Neuron (in vitro differentiated cells): Measurements from ENCODE around the gene MXD1.

Source experiments
- H2AFZ ChIP-seq: one replicate; pipeline ENCODE4 v1.6.1; 2013; ENCODE audit warnings: low read depth, mild to moderate bottlenecking, inconsistent platforms, low read length, moderate library complexity
- H3K27me3 ChIP-seq: one replicate; pipeline ENCODE4 v1.6.1; 2013; ENCODE audit warnings: low read length; ENCODE audit not compliant: insufficient read depth
- H3K36me3 ChIP-seq: one replicate; pipeline ENCODE4 v1.6.1; 2013; ENCODE audit warnings: low read length; ENCODE audit not compliant: insufficient read depth
- H3K4me1 ChIP-seq: one replicate; pipeline ENCODE4 v1.6.1; 2013; ENCODE audit warnings: low read length; ENCODE audit not compliant: insufficient read depth
- H3K4me3 ChIP-seq: 2 replicates; pipeline ENCODE4 v1.5.1; 2013; ENCODE audit warnings: mild to moderate bottlenecking, low read length, moderate library complexity
- H3K9me3 ChIP-seq: one replicate; pipeline ENCODE4 v1.6.1; 2013; ENCODE audit warnings: low read length

The MXD1 gene

GRCh38 chr2:69916106-69916505 lies 1.2 kb downstream of the MXD1 start:
- Histone ChIP-seq H3K4me3 (peak overlapping the region; percentile 77), H3K27me3 (no peaks in the 10 kb centered on the region), H2AFZ (no peak overlapping the region), H3K9me3 (no peaks in the 10 kb centered on the region), H3K4me1 (peaks cover 16% of the 10 kb centered on the region), H3K36me3 (peaks cover 13% of the 10 kb centered on the region)

DNA sequence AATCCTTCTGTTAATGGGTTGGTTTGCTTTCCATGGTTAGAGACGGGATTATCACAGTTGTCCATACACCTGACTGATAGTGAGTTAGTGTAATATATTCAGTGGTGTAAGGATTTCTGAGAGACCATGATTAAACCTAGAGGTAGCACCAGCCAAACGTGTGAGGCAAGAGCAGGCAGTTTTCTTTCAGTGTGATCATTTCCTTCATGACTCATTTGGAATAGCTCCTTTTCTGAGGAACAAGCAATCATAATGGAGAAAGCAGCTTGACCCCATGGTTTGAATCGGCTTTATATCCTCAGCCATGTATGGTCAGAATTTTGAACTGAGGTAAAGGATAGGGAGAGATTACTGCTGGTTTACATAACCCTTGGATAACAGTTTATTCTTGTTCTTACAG lies 2.9 kb downstream of the MXD1 start:
- Histone ChIP-seq H2AFZ (no peak overlapping the region), H3K36me3 (peaks cover 21% of the 10 kb centered on the region), H3K9me3 (no peaks in the 10 kb centered on the region), H3K27me3 (no peaks in the 10 kb centered on the region), H3K4me1 (peaks cover 16% of the 10 kb centered on the region), H3K4me3 (no peak overlapping the region)

GRCh38 chr2:69918401-69918800 lies 3.5 kb downstream of the MXD1 start:
- H3K4me3 ChIP-seq: no peak overlapping the region
- H3K36me3 ChIP-seq: peaks cover 23% of the 10 kb centered on the region
- no peaks in the 10 kb centered on the region for H3K27me3 ChIP-seq
- H2AFZ ChIP-seq: no peak overlapping the region
- peaks cover 16% of the 10 kb centered on the region for H3K4me1 ChIP-seq
- no peaks in the 10 kb centered on the region for H3K9me3 ChIP-seq

DNA sequence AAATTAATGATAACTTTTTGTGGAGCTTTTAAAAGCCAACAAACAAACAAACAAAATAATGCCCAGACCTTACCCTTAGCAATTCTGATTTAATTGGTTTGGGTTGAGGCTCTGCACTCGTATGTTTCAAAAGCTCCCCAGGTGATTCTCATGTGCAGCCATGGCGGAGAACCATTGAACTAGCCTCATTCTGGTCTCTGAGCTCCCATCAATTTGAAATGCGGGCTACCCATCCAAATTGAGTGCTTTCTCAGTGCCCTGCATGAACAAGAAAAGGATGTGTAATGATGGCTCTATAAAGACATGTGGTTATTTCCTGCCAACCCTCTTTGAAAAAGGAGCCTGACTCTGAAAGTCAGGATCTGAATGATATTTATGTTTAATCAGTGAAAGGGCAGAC lies 8.2 kb downstream of the MXD1 start:
- Histone ChIP-seq H3K4me1 (no peaks in the 10 kb centered on the region), H3K9me3 (no peaks in the 10 kb centered on the region), H3K27me3 (no peaks in the 10 kb centered on the region), H3K36me3 (peaks cover 33% of the 10 kb centered on the region), H3K4me3 (no peak overlapping the region), H2AFZ (no peak overlapping the region)

DNA sequence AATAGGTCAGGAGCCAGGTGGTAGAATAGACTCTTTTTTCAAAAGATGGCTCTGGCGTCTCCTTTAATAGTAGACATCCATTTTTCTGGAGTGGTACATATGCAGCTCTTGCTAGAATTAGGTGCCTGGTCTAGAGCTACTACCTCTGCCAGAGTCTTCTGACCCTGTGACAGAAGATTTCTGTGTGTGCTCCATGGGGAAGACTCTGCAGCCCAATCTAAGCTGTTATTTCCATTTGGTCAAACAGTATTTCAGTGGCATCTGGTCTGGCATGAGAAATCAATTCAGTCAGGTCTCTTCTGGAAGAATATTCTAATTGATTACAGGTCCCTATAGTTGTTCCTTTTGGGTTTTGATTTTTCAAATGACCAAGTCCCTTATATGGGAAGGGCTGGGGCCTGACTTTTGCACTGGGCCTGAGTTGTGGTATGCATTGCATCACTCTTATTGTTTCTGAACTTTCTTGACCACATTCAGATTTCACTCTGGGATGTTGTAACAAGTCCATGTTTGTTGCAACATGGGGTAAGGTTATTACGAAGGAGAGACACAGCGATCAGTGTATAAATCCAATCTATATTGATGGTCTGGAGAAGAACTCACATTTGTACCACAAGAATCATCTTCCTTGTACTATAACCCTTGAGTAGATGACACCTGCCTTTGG lies 12.1 kb downstream of the MXD1 start:
- no peak overlapping the region for H3K4me3 ChIP-seq
- no peak overlapping the region for H2AFZ ChIP-seq
- no peaks in the 10 kb centered on the region for H3K27me3 ChIP-seq
- H3K36me3 ChIP-seq: peaks cover 30% of the 10 kb centered on the region
- no peaks in the 10 kb centered on the region for H3K4me1 ChIP-seq
- no peaks in the 10 kb centered on the region for H3K9me3 ChIP-seq

DNA sequence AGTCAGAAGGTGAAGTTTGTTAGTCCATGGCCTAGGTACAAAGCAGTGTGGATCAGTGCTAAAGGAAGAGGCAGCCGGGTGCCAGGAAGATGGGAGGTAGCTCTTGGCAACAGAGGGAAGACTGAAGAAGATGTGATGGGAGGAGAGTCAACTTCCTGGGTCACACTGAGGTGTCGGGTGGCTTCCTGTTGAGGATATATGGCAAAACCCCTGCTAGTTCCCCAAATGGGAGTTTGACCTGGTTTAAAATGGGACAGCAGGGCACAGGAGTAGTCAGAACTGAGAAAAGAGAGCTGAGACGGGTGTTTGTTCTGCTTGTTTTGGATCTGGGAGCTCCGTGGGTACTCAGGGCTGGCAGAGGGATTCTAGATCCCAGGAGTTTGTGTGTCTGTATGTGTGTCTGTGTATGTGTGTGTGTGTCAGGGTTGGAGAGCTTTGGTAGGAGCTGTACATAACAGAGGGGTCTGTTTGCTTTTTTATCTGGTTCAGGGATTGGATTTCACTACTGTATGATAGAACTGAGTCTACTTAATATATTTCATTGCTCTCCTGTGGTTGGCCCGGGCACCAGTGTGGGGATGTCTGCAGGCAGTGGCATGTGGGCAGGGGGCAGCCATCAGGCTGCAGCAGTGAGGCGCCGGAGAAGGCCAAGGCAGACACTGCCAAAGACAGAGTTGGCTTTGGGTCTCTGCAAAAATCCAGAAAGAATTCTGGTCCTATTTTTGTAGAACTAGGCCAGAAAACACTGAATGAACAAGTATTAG lies 17.1 kb downstream of the MXD1 start:
- H3K4me1 ChIP-seq: peaks cover 5% of the 10 kb centered on the region
- peaks cover 35% of the 10 kb centered on the region for H3K36me3 ChIP-seq
- no peaks in the 10 kb centered on the region for H3K9me3 ChIP-seq
- no peak overlapping the region for H2AFZ ChIP-seq
- H3K4me3 ChIP-seq: no peak overlapping the region
- no peaks in the 10 kb centered on the region for H3K27me3 ChIP-seq

- H3K27me3 ChIP-seq: no peaks in the 10 kb centered on the region
- no peaks in the 10 kb centered on the region for H3K9me3 ChIP-seq
- peaks cover 36% of the 10 kb centered on the region for H3K36me3 ChIP-seq
These were observed 17.6 kb downstream of the MXD1 start for GRCh38 chr2:69932596-69932922.

DNA sequence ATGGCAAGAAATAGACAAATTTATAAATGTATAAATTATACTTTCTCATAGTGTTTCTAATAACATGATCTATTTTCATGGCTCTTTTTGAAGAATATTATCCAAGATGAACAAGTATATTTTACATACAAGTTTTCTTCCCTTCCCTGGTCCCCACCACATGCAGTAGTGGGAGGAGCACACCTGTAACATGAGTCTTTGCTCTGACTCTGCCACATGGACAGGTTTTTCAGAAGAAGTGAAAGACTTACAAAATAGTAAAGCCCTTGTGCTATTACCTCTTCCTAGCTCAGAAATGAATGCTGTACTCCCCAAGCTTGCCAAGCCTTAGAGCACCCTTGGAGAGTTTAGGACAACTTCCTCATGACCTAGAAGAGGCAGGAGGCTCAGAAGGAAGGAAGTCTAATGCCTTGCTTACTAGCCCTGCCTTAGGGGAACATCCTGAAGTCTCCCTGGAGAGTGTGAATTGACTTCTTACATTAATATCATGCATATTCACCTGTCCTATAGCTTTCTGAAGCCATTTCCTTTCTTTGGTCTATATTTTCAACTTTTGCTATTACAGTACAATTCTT lies 18.4 kb downstream of the MXD1 start:
- Histone ChIP-seq H3K9me3 (no peaks in the 10 kb centered on the region), H3K36me3 (peaks cover 40% of the 10 kb centered on the region), H3K27me3 (no peaks in the 10 kb centered on the region), H3K4me1 (peaks cover 5% of the 10 kb centered on the region), H3K4me3 (no peak overlapping the region), H2AFZ (no peak overlapping the region)

More at GRCh38 chr2:69932596-69932922, 17.6 kb downstream of the MXD1 start:
- Histone ChIP-seq H3K4me1 (peaks cover 5% of the 10 kb centered on the region), H3K4me3 (no peak overlapping the region), H2AFZ (no peak overlapping the region)

DNA sequence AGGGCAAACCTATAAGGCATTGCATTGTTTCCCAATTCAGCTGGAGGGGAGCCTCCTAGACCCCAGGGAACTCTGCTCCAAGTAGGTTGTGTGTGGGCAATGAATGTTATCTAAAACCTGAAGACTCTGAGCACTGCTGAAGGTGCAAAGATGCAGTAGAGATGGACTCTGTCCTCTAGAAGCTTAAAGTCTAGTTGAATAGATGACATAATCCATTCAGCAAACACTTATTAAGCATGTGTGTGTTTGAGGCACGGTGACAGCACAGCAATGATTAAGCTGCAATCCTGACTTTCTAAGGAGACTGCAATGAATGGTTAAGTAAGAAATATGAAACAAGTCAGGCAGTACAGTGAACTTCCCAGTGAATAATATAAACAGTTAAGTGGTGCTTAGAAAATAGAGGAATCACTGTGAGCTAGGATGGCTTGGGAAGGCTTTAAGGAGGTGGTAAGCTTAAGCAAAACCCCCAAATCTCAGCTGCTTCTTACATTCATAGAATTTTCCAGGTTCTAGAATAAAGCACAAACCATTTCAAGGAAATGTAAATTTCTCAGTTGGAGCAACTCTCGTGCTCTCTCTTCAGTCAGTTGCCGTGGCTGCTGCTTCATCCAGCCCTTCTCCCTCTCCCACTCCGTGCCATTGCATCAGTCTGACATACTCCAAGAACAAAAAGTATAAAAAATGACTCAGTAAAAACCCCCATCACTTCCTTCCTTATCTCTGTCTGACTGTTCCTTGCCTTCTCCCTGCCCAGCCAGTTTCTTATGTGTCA lies 19.1 kb downstream of the MXD1 start:
- H3K36me3 ChIP-seq: peaks cover 44% of the 10 kb centered on the region
- no peak overlapping the region for H2AFZ ChIP-seq
- H3K4me1 ChIP-seq: peaks cover 5% of the 10 kb centered on the region
- no peaks in the 10 kb centered on the region for H3K27me3 ChIP-seq
- no peaks in the 10 kb centered on the region for H3K9me3 ChIP-seq
- H3K4me3 ChIP-seq: no peak overlapping the region

DNA sequence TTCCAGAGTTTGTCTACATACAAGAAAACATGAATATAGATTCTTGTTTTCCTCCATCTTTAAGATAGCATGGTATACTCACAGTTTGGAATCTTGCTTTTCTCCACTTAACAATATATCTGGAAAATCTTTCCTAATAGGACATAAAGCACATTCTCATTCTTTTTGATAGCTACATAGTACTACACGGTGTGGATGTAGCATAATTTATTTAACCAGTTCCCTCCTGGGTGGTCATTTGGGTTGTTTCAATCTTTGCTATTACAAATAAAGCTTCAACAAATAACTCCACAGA lies 19.7 kb downstream of the MXD1 start:
- H3K9me3 ChIP-seq: no peaks in the 10 kb centered on the region
- peaks cover 46% of the 10 kb centered on the region for H3K36me3 ChIP-seq
- H2AFZ ChIP-seq: no peak overlapping the region
- no peak overlapping the region for H3K4me3 ChIP-seq
- peaks cover 5% of the 10 kb centered on the region for H3K4me1 ChIP-seq
- H3K27me3 ChIP-seq: no peaks in the 10 kb centered on the region

DNA sequence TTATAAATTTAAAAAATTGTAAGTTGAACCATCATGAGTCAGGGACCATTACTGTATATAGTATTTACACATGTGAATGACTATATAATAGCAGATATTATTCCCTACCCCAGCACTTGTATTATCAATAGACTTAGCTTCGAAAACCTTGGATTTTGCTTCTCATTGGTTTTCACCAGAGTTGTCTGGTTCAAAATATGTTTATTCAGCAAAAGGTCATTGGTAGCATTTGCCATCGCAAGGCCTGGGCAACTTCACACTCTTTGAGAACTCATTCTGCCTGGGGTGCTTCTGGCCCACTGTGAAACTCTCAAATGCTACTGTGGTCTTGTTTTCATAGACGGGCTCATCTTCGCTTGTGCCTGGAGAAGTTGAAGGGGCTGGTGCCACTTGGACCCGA lies 20.1 kb downstream of the MXD1 start:
- Histone ChIP-seq H3K36me3 (peaks cover 45% of the 10 kb centered on the region), H2AFZ (no peak overlapping the region), H3K9me3 (no peaks in the 10 kb centered on the region), H3K4me3 (no peak overlapping the region), H3K4me1 (peaks cover 9% of the 10 kb centered on the region), H3K27me3 (no peaks in the 10 kb centered on the region)

- no peak overlapping the region for H3K4me3 ChIP-seq
- no peaks in the 10 kb centered on the region for H3K9me3 ChIP-seq
- H3K27me3 ChIP-seq: no peaks in the 10 kb centered on the region
- peaks cover 53% of the 10 kb centered on the region for H3K36me3 ChIP-seq
- peaks cover 16% of the 10 kb centered on the region for H3K4me1 ChIP-seq
- no peak overlapping the region for H2AFZ ChIP-seq
These were observed 22.0 kb downstream of the MXD1 start for GRCh38 chr2:69936906-69937305.

DNA sequence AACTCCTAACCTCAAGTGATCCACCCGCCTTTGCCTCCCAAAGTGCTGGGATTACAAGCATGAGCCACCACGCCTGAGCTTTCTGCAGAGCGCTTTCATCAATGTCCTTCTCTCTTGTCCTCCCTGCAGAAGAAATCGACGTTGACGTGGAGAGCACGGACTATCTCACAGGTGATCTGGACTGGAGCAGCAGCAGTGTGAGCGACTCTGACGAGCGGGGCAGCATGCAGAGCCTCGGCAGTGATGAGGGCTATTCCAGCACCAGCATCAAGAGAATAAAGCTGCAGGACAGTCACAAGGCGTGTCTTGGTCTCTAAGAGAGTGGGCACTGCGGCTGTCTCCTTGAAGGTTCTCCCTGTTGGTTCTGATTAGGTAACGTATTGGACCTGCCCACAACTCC lies 23.1 kb downstream of the MXD1 start:
- peaks cover 16% of the 10 kb centered on the region for H3K4me1 ChIP-seq
- no peaks in the 10 kb centered on the region for H3K9me3 ChIP-seq
- H3K4me3 ChIP-seq: no peak overlapping the region
- H3K27me3 ChIP-seq: no peaks in the 10 kb centered on the region
- no peak overlapping the region for H2AFZ ChIP-seq
- peaks cover 56% of the 10 kb centered on the region for H3K36me3 ChIP-seq
